MG63 (cell line): ENCODE data around the gene SLC25A39. TPM values are rescaled to one million over a fixed set of nuclear protein-coding genes. Genes with fewer than 3 reads are reported as not detected.

Source experiments
- DNase-seq: peaks from one replicate; pipeline ENCODE4 v3.0.0-alpha.2; 2020
- H3K27me3 ChIP-seq: fragments of 250-450 bp; sonication (Bioruptor Pico); 2 replicates; pipeline ENCODE4 v1.5.1; 2020; ENCODE audit warnings: mild to moderate bottlenecking, moderate library complexity
- H3K36me3 ChIP-seq: fragments of 250-450 bp; sonication (Bioruptor Pico); 2 replicates; pipeline ENCODE4 v1.5.1; 2020; ENCODE audit warnings: mild to moderate bottlenecking, moderate library complexity
- H3K4me3 ChIP-seq: fragments of 250-450 bp; sonication (Bioruptor Pico); 2 replicates; pipeline ENCODE4 v1.5.1; 2020; ENCODE audit warnings: mild to moderate bottlenecking, moderate library complexity
- H3K9me3 ChIP-seq: fragments of 250-450 bp; sonication (Bioruptor Pico); 2 replicates; pipeline ENCODE4 v1.5.1; 2020; ENCODE audit warnings: mild to moderate bottlenecking, moderate library complexity
- total RNA-seq: library from RNA; depleted of rRNA; stranded (reverse); fragments of >200 nt; shearing (Covaris generic); gene quantifications from 2 replicates; pipeline ENCODE4 v1.2.3, GENCODE V29; 2014; ENCODE audit warnings: low replicate concordance

The SLC25A39 gene
- total RNA-seq, 1 experiment from 2014 or later: 155 TPM

- Histone ChIP-seq H3K4me3 (peak overlapping the region; percentile 81), H3K27me3 (no peaks in the 10 kb centered on the region), H3K36me3 (peaks cover 43% of the 10 kb centered on the region), H3K9me3 (no peaks in the 10 kb centered on the region)
- peak; percentile 25 for DNase-seq
Observed at GRCh38 chr17:44324092-44324570, 492 bp downstream of the SLC25A39 start.

- H3K27me3 ChIP-seq: no peaks in the 10 kb centered on the region
- DNase-seq: peak; percentile 22
- peak overlapping the region; percentile 81 for H3K4me3 ChIP-seq
- H3K9me3 ChIP-seq: no peaks in the 10 kb centered on the region
- peaks cover 43% of the 10 kb centered on the region for H3K36me3 ChIP-seq
Observed at GRCh38 chr17:44323359-44324091, 1.1 kb downstream of the SLC25A39 start.

GRCh38 chr17:44322236-44322895, 2.3 kb downstream of the SLC25A39 start:
- H3K4me3 ChIP-seq: no peak overlapping the region
- H3K27me3 ChIP-seq: no peaks in the 10 kb centered on the region
- DNase-seq: no peak
- no peaks in the 10 kb centered on the region for H3K9me3 ChIP-seq
- peaks cover 43% of the 10 kb centered on the region for H3K36me3 ChIP-seq

- Histone ChIP-seq H3K27me3 (no peaks in the 10 kb centered on the region; the same call in 1 of the 2 replicates), H3K9me3 (no peaks in the 10 kb centered on the region), H3K36me3 (peaks cover 43% of the 10 kb centered on the region), H3K4me3 (no peak overlapping the region)
- no peak for DNase-seq
Observed at GRCh38 chr17:44321246-44322120, 3.1 kb downstream of the SLC25A39 start.

- peaks cover 39% of the 10 kb centered on the region for H3K36me3 ChIP-seq
- H3K9me3 ChIP-seq: no peaks in the 10 kb centered on the region
- no peak overlapping the region for H3K4me3 ChIP-seq
- peaks cover 12% of the 10 kb centered on the region for H3K27me3 ChIP-seq
- no peak for DNase-seq
Observed at GRCh38 chr17:44320066-44320465, 4.6 kb downstream of the SLC25A39 start.

GRCh38 chr17:44318077-44318892, 6.3 kb downstream of the SLC25A39 start:
- no peaks in the 10 kb centered on the region for H3K9me3 ChIP-seq
- peaks cover 22% of the 10 kb centered on the region for H3K27me3 ChIP-seq
- DNase-seq: no peak
- H3K36me3 ChIP-seq: peaks cover 37% of the 10 kb centered on the region
- no peak overlapping the region for H3K4me3 ChIP-seq

- no peak for DNase-seq
- peaks cover 33% of the 10 kb centered on the region for H3K36me3 ChIP-seq
- peaks cover 22% of the 10 kb centered on the region for H3K27me3 ChIP-seq
- no peak overlapping the region for H3K4me3 ChIP-seq
- H3K9me3 ChIP-seq: no peaks in the 10 kb centered on the region
Observed at GRCh38 chr17:44317545-44317944, 7.1 kb downstream of the SLC25A39 start.

- Histone ChIP-seq H3K9me3 (no peaks in the 10 kb centered on the region), H3K36me3 (peaks cover 18% of the 10 kb centered on the region), H3K4me3 (no peak overlapping the region), H3K27me3 (peaks cover 22% of the 10 kb centered on the region)
- DNase-seq: no peak
Observed at GRCh38 chr17:44315760-44316731, 8.6 kb downstream of the SLC25A39 start.

- no peaks in the 10 kb centered on the region for H3K9me3 ChIP-seq
- H3K4me3 ChIP-seq: no peak overlapping the region
- H3K36me3 ChIP-seq: peaks cover 8% of the 10 kb centered on the region
- peaks cover 22% of the 10 kb centered on the region for H3K27me3 ChIP-seq
- peak; percentile 28 for DNase-seq
Observed at GRCh38 chr17:44314869-44315661, 9.6 kb downstream of the SLC25A39 start.

GRCh38 chr17:44314524-44314868, 10.1 kb downstream of the SLC25A39 start:
- Histone ChIP-seq H3K4me3 (no peak overlapping the region), H3K9me3 (no peaks in the 10 kb centered on the region), H3K27me3 (peaks cover 22% of the 10 kb centered on the region), H3K36me3 (peaks cover 3% of the 10 kb centered on the region)
- DNase-seq: no peak

GRCh38 chr17:44314031-44314430, 10.6 kb downstream of the SLC25A39 start:
- no peak for DNase-seq

GRCh38 chr17:44312396-44313104, 12.1 kb downstream of the SLC25A39 start:
- Histone ChIP-seq H3K36me3 (no peaks in the 10 kb centered on the region), H3K9me3 (no peaks in the 10 kb centered on the region), H3K27me3 (peaks cover 23% of the 10 kb centered on the region), H3K4me3 (no peak overlapping the region)
- no peak for DNase-seq

More at GRCh38 chr17:44314031-44314430, 10.6 kb downstream of the SLC25A39 start:
- H3K36me3 ChIP-seq: no peaks in the 10 kb centered on the region
- no peaks in the 10 kb centered on the region for H3K9me3 ChIP-seq
- H3K27me3 ChIP-seq: peaks cover 22% of the 10 kb centered on the region
- H3K4me3 ChIP-seq: no peak overlapping the region

- Histone ChIP-seq H3K27me3 (peaks cover 32% of the 10 kb centered on the region), H3K9me3 (no peaks in the 10 kb centered on the region)
- DNase-seq: no peak
Observed at GRCh38 chr17:44311562-44312181, 13.0 kb downstream of the SLC25A39 start.

More at GRCh38 chr17:44311562-44312181, 13.0 kb downstream of the SLC25A39 start:
- Histone ChIP-seq H3K4me3 (no peak overlapping the region), H3K36me3 (no peaks in the 10 kb centered on the region)
